Measurements from ENCODE around the gene SLC7A4. TPM values are rescaled to one million over a fixed set of nuclear protein-coding genes. Genes with fewer than 3 reads are reported as not detected.
A peak's percentile ranks its signal among the peaks of the same experiment; 100 is the strongest.
"Not testable (repeated sequence)": the region's sequence is repeated elsewhere in the genome, so short reads cannot be mapped to it uniquely, and the experiment has no call there.

Gene SLC7A4
- total RNA-seq, 1 donor from 2014 or later, result not detected

GRCh38 chr22:21009638-21010425 is 22.5 kb downstream of the SLC7A4 start:
- Histone ChIP-seq H3K4me1 (peaks cover 11% of the 10 kb centered on the region), H3K27me3 (no peaks in the 10 kb centered on the region), H3F3A (ENCODE audit: low read depth) (peaks cover 21% of the 10 kb centered on the region), H3K4me2 (no peak overlapping the region), H3K27ac (no peak overlapping the region), H3K4me3 (no peak overlapping the region), H3K79me2 (ENCODE audit: low read depth) (no peaks in the 10 kb centered on the region), H4K20me1 (ENCODE audit: low read depth) (peaks cover 23% of the 10 kb centered on the region), H3K9ac (no peak overlapping the region), H3K9me3 (ENCODE audit: low read depth) (no peaks in the 10 kb centered on the region), H2AFZ (replicated peaks) (no peak overlapping the region), H3K36me3 (no peaks in the 10 kb centered on the region)
- Mint-ChIP-seq H3K9me3 (no peaks in the 10 kb centered on the region), H3K4me3 (no peak overlapping the region), H3K4me1 (peaks cover 39% of the 10 kb centered on the region), H3K27ac (no peak overlapping the region), H3K27me3 (ENCODE audit: insufficient read depth, low read depth) (peaks cover 7% of the 10 kb centered on the region), H3K36me3 (peaks cover 26% of the 10 kb centered on the region)
- TF ChIP-seq EZH2 (IDR thresholded peaks at IDR 0.05) (no peak), CTCF (IDR thresholded peaks at IDR 0.05) (no peak), EZH2phosphoT487 (IDR thresholded peaks at IDR 0.05) (no peak)
- peak; percentile 88 for DNase-seq (ENCODE audit: low spot score)

- not testable (repeated sequence) for H3K4me1 ChIP-seq; H3K27me3 ChIP-seq; H3K9ac ChIP-seq; H3K4me2 ChIP-seq; H3K4me3 ChIP-seq; H3K4me3 Mint-ChIP-seq; H3K27ac Mint-ChIP-seq; DNase-seq (ENCODE audit: low spot score); H3K9me3 ChIP-seq (ENCODE audit: low read depth); H3K27me3 Mint-ChIP-seq (ENCODE audit: insufficient read depth, low read depth); H3K27ac ChIP-seq; H2AFZ ChIP-seq (replicated peaks); H3K79me2 ChIP-seq (ENCODE audit: low read depth); H3K9me3 Mint-ChIP-seq; H3K36me3 ChIP-seq
- peaks cover 23% of the 10 kb centered on the region for H4K20me1 ChIP-seq (ENCODE audit: low read depth)
- Mint-ChIP-seq H3K36me3 (peaks cover 27% of the 10 kb centered on the region), H3K4me1 (peaks cover 33% of the 10 kb centered on the region)
- H3F3A ChIP-seq (ENCODE audit: low read depth), result peaks cover 16% of the 10 kb centered on the region
Measured at GRCh38 chr22:21009208-21009607, 23.2 kb downstream of the SLC7A4 start.

- Histone ChIP-seq H3K4me1 (peaks cover 9% of the 10 kb centered on the region), H3F3A (ENCODE audit: low read depth) (peaks cover 33% of the 10 kb centered on the region), H3K27ac (no peak overlapping the region), H3K4me2 (peak overlapping the region; percentile 88), H3K4me3 (no peak overlapping the region), H3K27me3 (no peaks in the 10 kb centered on the region), H2AFZ (replicated peaks) (no peak overlapping the region), H3K36me3 (no peaks in the 10 kb centered on the region), H3K9me3 (ENCODE audit: low read depth) (no peaks in the 10 kb centered on the region), H4K20me1 (ENCODE audit: low read depth) (peaks cover 7% of the 10 kb centered on the region), H3K9ac (no peak overlapping the region), H3K79me2 (ENCODE audit: low read depth) (peaks cover 24% of the 10 kb centered on the region)
- Mint-ChIP-seq H3K9me3 (no peaks in the 10 kb centered on the region), H3K27ac (no peak overlapping the region), H3K4me3 (peak overlapping the region; percentile 96), H3K36me3 (peaks cover 17% of the 10 kb centered on the region), H3K4me1 (peaks cover 30% of the 10 kb centered on the region), H3K27me3 (ENCODE audit: insufficient read depth, low read depth) (peaks cover 11% of the 10 kb centered on the region)
- no peak for DNase-seq (ENCODE audit: low spot score)
- TF ChIP-seq EZH2phosphoT487 (IDR thresholded peaks at IDR 0.05) (no peak), CTCF (IDR thresholded peaks at IDR 0.05) (no peak), EZH2 (IDR thresholded peaks at IDR 0.05) (no peak)
Measured at GRCh38 chr22:21003782-21004181, 28.6 kb downstream of the SLC7A4 start.

Measured in neural progenitor cell (in vitro differentiated cells).